ENCODE results near the gene KRTAP4-3. TPM values are rescaled to one million over a fixed set of nuclear protein-coding genes. Genes with fewer than 3 reads are reported as not detected.

Gene KRTAP4-3
- total RNA-seq, 1 experiment from 2014 or later, result not detected

- H3K9me3 ChIP-seq (ENCODE audit: control insufficient read depth, low read depth, low read length), result no peaks in the 10 kb centered on the region
These were observed 16.5 kb upstream of the KRTAP4-3 start, which contains the start of gene KRTAP4-1 for GRCh38 chr17:41184480-41184961. Gene KRTAP4-1, minus strand, starts transcription at chr17:41184911. Its CDS starts 57 bp downstream, at chr17:41184854.

More at GRCh38 chr17:41184480-41184961, 16.5 kb upstream of the KRTAP4-3 start, which contains the start of gene KRTAP4-1:
- Mint-ChIP-seq H3K27me3 (ENCODE audit: low read depth) (peaks cover 2% of the 10 kb centered on the region; the same call in 1 of the 2 replicates), H3K27ac (peak within 1 kb of the TSS in 2 of 3 experiments; percentile 50 to 90; a peak in 3 of 7 replicates), H3K36me3 (ENCODE audit: insufficient read depth in 1 of 3, low read depth in 3 of 3) (no peaks in the 10 kb centered on the region), H3K4me1 (peaks cover 8 to 9% of the 10 kb centered on the region in 2 experiments), H3K9me3 (no peaks in the 10 kb centered on the region; a peak in 1 of 5 replicates), H3K4me3 (no peak within 1 kb of the TSS)
- Histone ChIP-seq H4K5ac (ENCODE audit: insufficient read length, low read depth, low read length) (no peak within 1 kb of the TSS), H3K4me2 (ENCODE audit: insufficient read depth, insufficient read length, low read length) (no peak within 1 kb of the TSS), H4K8ac (replicated peaks; ENCODE audit: insufficient read length, low read depth, low read length) (no peak within 1 kb of the TSS), H3K27me3 (ENCODE audit: insufficient read depth, low read length) (no peaks in the 10 kb centered on the region), H2BK20ac (ENCODE audit: low read depth, low read length, poor library complexity, severe bottlenecking) (no peak within 1 kb of the TSS), H3K79me1 (ENCODE audit: insufficient read depth, low read depth, low read length, poor library complexity, severe bottlenecking) (no peaks in the 10 kb centered on the region), H2BK15ac (ENCODE audit: low read depth, low read length) (no peak within 1 kb of the TSS), H3K23me2 (ENCODE audit: insufficient read length, low read depth, low read length, poor library complexity, severe bottlenecking) (no peaks in the 10 kb centered on the region), H3K4ac (ENCODE audit: low read depth, low read length) (no peak within 1 kb of the TSS), H2BK12ac (ENCODE audit: insufficient read length, low read depth, low read length) (no peak within 1 kb of the TSS), H3K27ac (ENCODE audit: insufficient read length, low read depth, low read length) (no peak within 1 kb of the TSS), H3K18ac (ENCODE audit: insufficient read length, low read depth, low read length) (no peak within 1 kb of the TSS), H3K79me2 (ENCODE audit: insufficient read depth, low read length) (no peaks in the 10 kb centered on the region), H2AK5ac (ENCODE audit: insufficient read length, low read length) (no peak within 1 kb of the TSS), H3K23ac (ENCODE audit: insufficient read length, low read depth, low read length) (no peak within 1 kb of the TSS), H3K14ac (ENCODE audit: insufficient read depth, low read length) (no peak within 1 kb of the TSS), H2AFZ (ENCODE audit: low read length) (no peak within 1 kb of the TSS), H3T11ph (ENCODE audit: low read length) (no peak within 1 kb of the TSS), H2BK120ac (ENCODE audit: low read depth, low read length, poor library complexity, severe bottlenecking) (no peak within 1 kb of the TSS), H3K56ac (ENCODE audit: insufficient read length, low read depth, low read length) (no peak within 1 kb of the TSS), H3K4me1 (ENCODE audit: insufficient read depth, low read length) (no peaks in the 10 kb centered on the region), H4K91ac (ENCODE audit: insufficient read length, low read depth, low read length) (no peak within 1 kb of the TSS), H3K9ac (ENCODE audit: extremely low read depth, insufficient read length, low read length) (no peak within 1 kb of the TSS), H4K20me1 (ENCODE audit: control insufficient read depth, insufficient read depth, insufficient read length) (no peaks in the 10 kb centered on the region), H2BK5ac (ENCODE audit: insufficient read length, low read length) (no peak within 1 kb of the TSS)
- TF ChIP-seq, protein P1, sequence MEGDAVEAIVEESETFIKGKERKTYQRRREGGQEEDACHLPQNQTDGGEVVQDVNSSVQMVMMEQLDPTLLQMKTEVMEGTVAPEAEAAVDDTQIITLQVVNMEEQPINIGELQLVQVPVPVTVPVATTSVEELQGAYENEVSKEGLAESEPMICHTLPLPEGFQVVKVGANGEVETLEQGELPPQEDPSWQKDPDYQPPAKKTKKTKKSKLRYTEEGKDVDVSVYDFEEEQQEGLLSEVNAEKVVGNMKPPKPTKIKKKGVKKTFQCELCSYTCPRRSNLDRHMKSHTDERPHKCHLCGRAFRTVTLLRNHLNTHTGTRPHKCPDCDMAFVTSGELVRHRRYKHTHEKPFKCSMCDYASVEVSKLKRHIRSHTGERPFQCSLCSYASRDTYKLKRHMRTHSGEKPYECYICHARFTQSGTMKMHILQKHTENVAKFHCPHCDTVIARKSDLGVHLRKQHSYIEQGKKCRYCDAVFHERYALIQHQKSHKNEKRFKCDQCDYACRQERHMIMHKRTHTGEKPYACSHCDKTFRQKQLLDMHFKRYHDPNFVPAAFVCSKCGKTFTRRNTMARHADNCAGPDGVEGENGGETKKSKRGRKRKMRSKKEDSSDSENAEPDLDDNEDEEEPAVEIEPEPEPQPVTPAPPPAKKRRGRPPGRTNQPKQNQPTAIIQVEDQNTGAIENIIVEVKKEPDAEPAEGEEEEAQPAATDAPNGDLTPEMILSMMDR (conservative IDR thresholded peaks at IDR 0.05), result no peak
- WGBS (ENCODE audit: extremely low coverage, insufficient read length, low lambda C conversion rate), result no CpG with 5 or more reads among the region's 9 CpGs
- no peak for DNase-seq
